HEK293 (cell line): ENCODE results near the gene PDP2.

Source experiments
- ATF2 ChIP-seq: fragments of 450-650 bp; formaldehyde crosslinking; IDR thresholded peaks from 2 replicates; pipeline ENCODE4 v1.5.1; 2016; ENCODE audit warnings: missing biosample characterization, missing genetic modification characterization, low read depth
- BCL11B ChIP-seq: fragments of 450-650 bp; formaldehyde crosslinking; IDR thresholded peaks from 2 replicates; pipeline ENCODE4 v1.5.1; 2016; ENCODE audit warnings: low read depth, missing biosample characterization, missing genetic modification characterization
- GLIS1 ChIP-seq: fragments of 450-650 bp; formaldehyde crosslinking; IDR thresholded peaks from 2 replicates; pipeline ENCODE4 v1.5.1; 2016; ENCODE audit warnings: missing biosample characterization, missing genetic modification characterization
- HIC1 ChIP-seq: fragments of 450-650 bp; formaldehyde crosslinking; IDR thresholded peaks from 2 replicates; pipeline ENCODE4 v1.5.1; 2016; ENCODE audit warnings: missing biosample characterization, missing genetic modification characterization
- IKZF3 ChIP-seq: fragments of 450-650 bp; IDR thresholded peaks from 2 replicates; pipeline ENCODE4 v1.5.0; 2018; ENCODE audit warnings: missing biosample characterization, mild to moderate bottlenecking, missing genetic modification characterization, moderate library complexity
- PRDM1 ChIP-seq: fragments of 450-650 bp; formaldehyde crosslinking; IDR thresholded peaks from 2 replicates; pipeline ENCODE4; 2016; ENCODE audit warnings: missing biosample characterization, missing genetic modification characterization
- PRDM10 ChIP-seq: fragments of 450-650 bp; formaldehyde crosslinking; IDR thresholded peaks from 2 replicates; pipeline ENCODE4 v1.5.1; 2016; ENCODE audit warnings: missing biosample characterization, missing genetic modification characterization
- PRDM6 ChIP-seq: fragments of 450-650 bp; formaldehyde crosslinking; IDR thresholded peaks from 2 replicates; pipeline ENCODE4 v1.5.1; 2017; ENCODE audit warnings: missing biosample characterization, missing genetic modification characterization
- SALL2 ChIP-seq: fragments of 450-650 bp; formaldehyde crosslinking; IDR thresholded peaks from 2 replicates; pipeline ENCODE4 v1.5.0; 2017; ENCODE audit warnings: missing biosample characterization, mild to moderate bottlenecking, missing genetic modification characterization, borderline replicate concordance
- SCRT1 ChIP-seq: fragments of 450-650 bp; formaldehyde crosslinking; IDR thresholded peaks from 2 replicates; pipeline ENCODE4 v1.5.1; 2016; ENCODE audit warnings: missing biosample characterization, missing genetic modification characterization, borderline replicate concordance
- ZNF169 ChIP-seq: fragments of 450-650 bp; formaldehyde crosslinking; IDR thresholded peaks from 2 replicates; pipeline ENCODE4 v1.5.1; 2016; ENCODE audit warnings: missing biosample characterization, missing genetic modification characterization
- ZNF214 ChIP-seq: fragments of 450-650 bp; formaldehyde crosslinking; IDR thresholded peaks from 2 replicates; pipeline ENCODE4 v1.5.1; 2017; ENCODE audit warnings: missing biosample characterization, mild to moderate bottlenecking, missing genetic modification characterization, borderline replicate concordance
- ZNF514 ChIP-seq: fragments of 450-650 bp; formaldehyde crosslinking; IDR thresholded peaks from 2 replicates; pipeline ENCODE4 v1.5.1; 2016; ENCODE audit warnings: missing biosample characterization, missing genetic modification characterization
- ZNF561 ChIP-seq: fragments of 450-650 bp; IDR thresholded peaks from 2 replicates; pipeline ENCODE4 v1.5.1; 2018; ENCODE audit warnings: missing biosample characterization, missing genetic modification characterization, borderline replicate concordance
- ZNF707 ChIP-seq: fragments of 450-650 bp; formaldehyde crosslinking; IDR thresholded peaks from 2 replicates; pipeline ENCODE4 v1.5.1; 2016; ENCODE audit warnings: missing biosample characterization, missing genetic modification characterization
- ZNF747 ChIP-seq: fragments of 450-650 bp; formaldehyde crosslinking; IDR thresholded peaks from 2 replicates; pipeline ENCODE4 v1.5.1; 2016; ENCODE audit warnings: missing biosample characterization, missing genetic modification characterization
- ZNF785 ChIP-seq: fragments of 450-650 bp; formaldehyde crosslinking; IDR thresholded peaks from 2 replicates; pipeline ENCODE4 v1.5.1; 2016; ENCODE audit warnings: missing biosample characterization, missing genetic modification characterization
- ZNF843 ChIP-seq: fragments of 450-650 bp; formaldehyde crosslinking; IDR thresholded peaks from 2 replicates; pipeline ENCODE4 v1.5.1; 2016; ENCODE audit warnings: missing biosample characterization, missing genetic modification characterization
- ZSCAN16 ChIP-seq: fragments of 450-650 bp; formaldehyde crosslinking; IDR thresholded peaks from 2 replicates; pipeline ENCODE4 v1.5.1; 2016; ENCODE audit warnings: missing biosample characterization, missing genetic modification characterization
- ZSCAN18 ChIP-seq: fragments of 450-650 bp; formaldehyde crosslinking; IDR thresholded peaks from 2 replicates; pipeline ENCODE4 v1.5.1; 2016; ENCODE audit warnings: missing biosample characterization, missing genetic modification characterization

PDP2 gene

GRCh38 chr16:66899945-66900710, 19.8 kb downstream of the PDP2 start (continued):
- TF ChIP-seq SALL2 (tag by site-specific recombination) (no peak), GLIS1 (tag by site-specific recombination) (peak; percentile 19; the same call in 1 of the 2 replicates), ZSCAN18 (tag by site-specific recombination) (no peak), IKZF3 (tag by site-specific recombination) (peak; percentile 65), PRDM1 (tag by site-specific recombination) (no peak), ZSCAN16 (tag by site-specific recombination) (no peak), ZNF169 (tag by site-specific recombination) (no peak), ZNF785 (tag by site-specific recombination) (no peak), ZNF561 (tag by site-specific recombination) (peak; percentile 66; the same call in 1 of the 2 replicates), ZNF707 (tag by site-specific recombination) (no peak), ZNF514 (tag by site-specific recombination) (no peak), ZNF843 (tag by site-specific recombination) (peak; percentile 49; the same call in 1 of the 2 replicates), PRDM10 (tag by site-specific recombination) (peak; percentile 78), SCRT1 (tag by site-specific recombination) (no peak), HIC1 (tag by site-specific recombination) (peak; percentile 74), ATF2 (tag by site-specific recombination) (peak; percentile 78), ZNF214 (tag by site-specific recombination) (no peak), ZNF747 (no peak), PRDM6 (tag by site-specific recombination) (no peak), BCL11B (tag by site-specific recombination) (no peak)
- TF ChIP-seq, all 188 proteins: peak for 41
